Loucy (cell line): ENCODE data around the gene APOD.

Experiments used
- EZH2phosphoT487 ChIP-seq: fragments of 200-600 bp; IDR thresholded peaks from 2 replicates; pipeline ENCODE4 v1.6.1; 2018; ENCODE audit warnings: antibody characterized with exemption, mild to moderate bottlenecking, moderate library complexity, borderline replicate concordance
- TF ChIP-seq, protein P1 (sequence below): fragments of 200-600 bp; sonication (generic); conservative IDR thresholded peaks from 2 replicates; pipeline ENCODE4 v1.5.1; 2014; ENCODE audit warnings: mild to moderate bottlenecking, antibody characterized with exemption, low read length

GRCh38 chr3:195532345-195532744 is 51.4 kb downstream of the APOD start:
- TF ChIP-seq, protein P1, sequence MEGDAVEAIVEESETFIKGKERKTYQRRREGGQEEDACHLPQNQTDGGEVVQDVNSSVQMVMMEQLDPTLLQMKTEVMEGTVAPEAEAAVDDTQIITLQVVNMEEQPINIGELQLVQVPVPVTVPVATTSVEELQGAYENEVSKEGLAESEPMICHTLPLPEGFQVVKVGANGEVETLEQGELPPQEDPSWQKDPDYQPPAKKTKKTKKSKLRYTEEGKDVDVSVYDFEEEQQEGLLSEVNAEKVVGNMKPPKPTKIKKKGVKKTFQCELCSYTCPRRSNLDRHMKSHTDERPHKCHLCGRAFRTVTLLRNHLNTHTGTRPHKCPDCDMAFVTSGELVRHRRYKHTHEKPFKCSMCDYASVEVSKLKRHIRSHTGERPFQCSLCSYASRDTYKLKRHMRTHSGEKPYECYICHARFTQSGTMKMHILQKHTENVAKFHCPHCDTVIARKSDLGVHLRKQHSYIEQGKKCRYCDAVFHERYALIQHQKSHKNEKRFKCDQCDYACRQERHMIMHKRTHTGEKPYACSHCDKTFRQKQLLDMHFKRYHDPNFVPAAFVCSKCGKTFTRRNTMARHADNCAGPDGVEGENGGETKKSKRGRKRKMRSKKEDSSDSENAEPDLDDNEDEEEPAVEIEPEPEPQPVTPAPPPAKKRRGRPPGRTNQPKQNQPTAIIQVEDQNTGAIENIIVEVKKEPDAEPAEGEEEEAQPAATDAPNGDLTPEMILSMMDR: no peak
- no peak for TF ChIP-seq EZH2phosphoT487
